ENCODE data around the gene CD37. TPM values are rescaled to one million over a fixed set of nuclear protein-coding genes. Genes with fewer than 3 reads are reported as not detected.

Gene CD37
- total and polyA plus RNA-seq, 2 of the 4 experiments (the other 2 are of a cell fraction) = not detected

- Histone ChIP-seq H3K27me3 (ENCODE audit: control insufficient read depth, insufficient read depth, low read length) (no peaks in the 10 kb centered on the region), H3K9ac (ENCODE audit: low read depth, low read length) (no peak overlapping the region), H3K9me3 (ENCODE audit: control insufficient read depth, insufficient read depth, low read length) (peaks cover 4% of the 10 kb centered on the region), H3K79me1 (ENCODE audit: low read depth in 1 of 2, low read length in 2 of 2) (peaks cover 8 to 35% of the 10 kb centered on the region in 2 experiments), H3K27ac (ENCODE audit: insufficient read depth, low read length) (peak overlapping the region; percentile 7; the same call in 1 of the 2 replicates), H4K8ac (ENCODE audit: low read depth in 2 of 2, low read length in 2 of 2) (peak overlapping the region in 1 of 2 experiments; percentile 72; a peak in 2 of 4 replicates), H4K91ac (ENCODE audit: insufficient read depth, low read depth, low read length) (no peak overlapping the region), H3K18ac (ENCODE audit: low read depth, low read length) (no peak overlapping the region; the same call in 1 of the 2 replicates), H3K9me1 (ENCODE audit: insufficient read depth, low read length) (peaks cover 7% of the 10 kb centered on the region; the same call in 1 of the 2 replicates), H3K4me3 (ENCODE audit: insufficient read depth, low read depth, low read length) (peak overlapping the region; percentile 22), H2BK5ac (ENCODE audit: low read depth, low read length, poor library complexity, severe bottlenecking) (no peak overlapping the region), H3K4me2 (ENCODE audit: low read depth, low read length) (peak overlapping the region; percentile 41), H3K56ac (ENCODE audit: extremely low read depth, insufficient read depth, low read length) (no peak overlapping the region), H3K14ac (replicated peaks; ENCODE audit: low read depth, low read length) (no peak overlapping the region), H4K5ac (ENCODE audit: low read depth, low read length) (no peak overlapping the region), H3K4me1 (ENCODE audit: control insufficient read depth, insufficient read depth, low read length) (peaks cover 2% of the 10 kb centered on the region; the same call in 1 of the 2 replicates), H2AFZ (replicated peaks; ENCODE audit: low read length, poor library complexity) (peak overlapping the region; percentile 94), H3K23ac (ENCODE audit: low read depth, low read length) (no peak overlapping the region), H4K20me1 (ENCODE audit: insufficient read depth, low read length) (no peaks in the 10 kb centered on the region), H3K4ac (ENCODE audit: low read depth, low read length) (peak overlapping the region; percentile 42), H2BK15ac (ENCODE audit: low read depth, low read length) (no peak overlapping the region), H2BK20ac (ENCODE audit: low read depth, low read length) (no peak overlapping the region), H2BK120ac (ENCODE audit: low read depth, low read length) (no peak overlapping the region), H2AK5ac (ENCODE audit: low read depth, low read length) (0 out of 2 replicates have a peak overlapping the region, but pooled peaks have one; percentile 33), H2AK9ac (replicated peaks; ENCODE audit: low read depth, low read length, poor library complexity) (peak overlapping the region; percentile 65), H3K36me3 (ENCODE audit: control insufficient read depth, insufficient read depth, low read length) (peaks cover 5% of the 10 kb centered on the region)
- in situ Hi-C loops (cut with MboI; ENCODE audit: low sequenced_read_pairs) = no loop called here
- dilution Hi-C loops (cut with HindIII; ENCODE audit: low sequenced_read_pairs, unreplicated experiment) = no loop called here
- DNase-seq (no peak), ATAC-seq (ENCODE audit: low read depth) (no peak)
- no TSS peak for BruUV-seq (replicated peaks)
- no peak for TF ChIP-seq POLR2A (IDR thresholded peaks at IDR 0.05; ENCODE audit: low read depth, low read length)
- TF ChIP-seq USF2 (IDR thresholded peaks at IDR 0.05; ENCODE audit: low read depth, low read length) = no peak
- TF ChIP-seq MAFK (IDR thresholded peaks at IDR 0.05; ENCODE audit: low read depth, low read length) = no peak
- TF ChIP-seq BHLHE40 (IDR thresholded peaks at IDR 0.05; ENCODE audit: low read depth, low read length) = no peak
- no peak for TF ChIP-seq RFX5 (IDR thresholded peaks at IDR 0.05; ENCODE audit: low read depth, low read length)
- no peak for TF ChIP-seq MAZ (IDR thresholded peaks at IDR 0.05; ENCODE audit: borderline replicate concordance, low read depth, low read length)
- TF ChIP-seq FOS (IDR thresholded peaks at IDR 0.05; ENCODE audit: low read depth, low read length) = no peak
- CTCF ChIA-PET = no interaction called here
- POLR2A ChIA-PET (ENCODE audit: unreplicated experiment) = no interaction called here
- intact Hi-C loops (cut with micrococcal nuclease) = no loop called here
- WGBS, 2 experiments (ENCODE audit: extremely low coverage in 2 of 2, insufficient read length in 1 of 2) = 59% methylated on average over 5 of the region's 27 CpGs; no CpG with 5 or more reads in 1 of the 2 experiments
Observed at GRCh38 chr19:49364083-49364737, 29.0 kb downstream of the CD37 start.
